GM18867 (cell line): ENCODE results near the gene UGT1A9.

Experiments
- ATAC-seq: cut with Tn5 transposase; IDR thresholded peaks from one replicate; pipeline ENCODE4 v1.9.1; 2021; ENCODE audit warnings: mild to moderate bottlenecking, moderate library complexity; ENCODE audit not compliant: unreplicated experiment

UGT1A9 gene

GRCh38 chr2:233756429-233757081 is 84.9 kb downstream of the UGT1A9 start:
- no peak for ATAC-seq

- ATAC-seq = no peak
Measured at GRCh38 chr2:233758141-233758540, 86.4 kb downstream of the UGT1A9 start.

- ATAC-seq = no peak
Measured at GRCh38 chr2:233758849-233759248, 87.2 kb downstream of the UGT1A9 start.

GRCh38 chr2:233760043-233760442 is 88.3 kb downstream of the UGT1A9 start, which contains the start of gene UGT1A1:
Gene UGT1A1, plus strand, starts transcription at chr2:233760270. Its CDS starts 18 bp downstream, at chr2:233760288.
- ATAC-seq = no peak

- no peak for ATAC-seq
Measured at GRCh38 chr2:233761040-233761769, 89.5 kb downstream of the UGT1A9 start.

- no peak for ATAC-seq
Measured at GRCh38 chr2:233764264-233764663, 92.6 kb downstream of the UGT1A9 start.

GRCh38 chr2:233764761-233765160 is 93.1 kb downstream of the UGT1A9 start:
- no peak for ATAC-seq

- no peak for ATAC-seq
Measured at GRCh38 chr2:233766416-233766815, 94.7 kb downstream of the UGT1A9 start.

GRCh38 chr2:233768076-233768475 is 96.4 kb downstream of the UGT1A9 start:
- no peak for ATAC-seq

GRCh38 chr2:233769260-233769659 is 97.6 kb downstream of the UGT1A9 start:
- no peak for ATAC-seq

GRCh38 chr2:233772153-233772552 is 100.5 kb downstream of the UGT1A9 start:
- no peak for ATAC-seq

- ATAC-seq = no peak
Measured at GRCh38 chr2:233772583-233772982, 100.9 kb downstream of the UGT1A9 start.

- ATAC-seq = no peak
Measured at GRCh38 chr2:233773854-233774253, 102.2 kb downstream of the UGT1A9 start.

- no peak for ATAC-seq
Measured at GRCh38 chr2:233775414-233775813, 103.7 kb downstream of the UGT1A9 start.

GRCh38 chr2:233778030-233778429 is 106.3 kb downstream of the UGT1A9 start, which contains the start of gene MROH2A:
Gene MROH2A, plus strand, starts transcription at chr2:233778330. Its CDS starts 1,029 bp downstream, at chr2:233779359.
- no peak for ATAC-seq

GRCh38 chr2:233779722-233780121 is 108.0 kb downstream of the UGT1A9 start:
- no peak for ATAC-seq

- ATAC-seq = no peak
Measured at GRCh38 chr2:233780771-233781170, 109.1 kb downstream of the UGT1A9 start.

- no peak for ATAC-seq
Measured at GRCh38 chr2:233789554-233789953, 117.9 kb downstream of the UGT1A9 start.

GRCh38 chr2:233791151-233791882 is 119.6 kb downstream of the UGT1A9 start:
- ATAC-seq = no peak

GRCh38 chr2:233791883-233792329 is 120.2 kb downstream of the UGT1A9 start:
- no peak for ATAC-seq

GRCh38 chr2:233792720-233793119 is 121.0 kb downstream of the UGT1A9 start:
- no peak for ATAC-seq
